AG10803 (cell line): Measurements from ENCODE around the gene CRAT.

Source experiments
- DNase-seq: peaks from one replicate; pipeline ENCODE4 v3.0.0; 2010; ENCODE audit warnings: low read depth
- H3K4me3 ChIP-seq: 2 replicates; pipeline ENCODE4 v1.5.1; 2011; ENCODE audit warnings: mild to moderate bottlenecking, low read length, control low read depth
- CTCF ChIP-seq: conservative IDR thresholded peaks from 2 replicates; pipeline ENCODE4 v1.5.1; 2011; ENCODE audit warnings: mild to moderate bottlenecking, low read length, control low read depth, inconsistent platforms

CRAT gene

GRCh38 chr9:129095908-129096307, 14.7 kb downstream of the CRAT start:
- DNase-seq, result no peak
- H3K4me3 ChIP-seq, result no peak overlapping the region
- TF ChIP-seq CTCF, result no peak

- DNase-seq, result no peak
- no peak overlapping the region for H3K4me3 ChIP-seq
- TF ChIP-seq CTCF, result no peak
Measured at GRCh38 chr9:129095170-129095667, 15.4 kb downstream of the CRAT start.

DNA sequence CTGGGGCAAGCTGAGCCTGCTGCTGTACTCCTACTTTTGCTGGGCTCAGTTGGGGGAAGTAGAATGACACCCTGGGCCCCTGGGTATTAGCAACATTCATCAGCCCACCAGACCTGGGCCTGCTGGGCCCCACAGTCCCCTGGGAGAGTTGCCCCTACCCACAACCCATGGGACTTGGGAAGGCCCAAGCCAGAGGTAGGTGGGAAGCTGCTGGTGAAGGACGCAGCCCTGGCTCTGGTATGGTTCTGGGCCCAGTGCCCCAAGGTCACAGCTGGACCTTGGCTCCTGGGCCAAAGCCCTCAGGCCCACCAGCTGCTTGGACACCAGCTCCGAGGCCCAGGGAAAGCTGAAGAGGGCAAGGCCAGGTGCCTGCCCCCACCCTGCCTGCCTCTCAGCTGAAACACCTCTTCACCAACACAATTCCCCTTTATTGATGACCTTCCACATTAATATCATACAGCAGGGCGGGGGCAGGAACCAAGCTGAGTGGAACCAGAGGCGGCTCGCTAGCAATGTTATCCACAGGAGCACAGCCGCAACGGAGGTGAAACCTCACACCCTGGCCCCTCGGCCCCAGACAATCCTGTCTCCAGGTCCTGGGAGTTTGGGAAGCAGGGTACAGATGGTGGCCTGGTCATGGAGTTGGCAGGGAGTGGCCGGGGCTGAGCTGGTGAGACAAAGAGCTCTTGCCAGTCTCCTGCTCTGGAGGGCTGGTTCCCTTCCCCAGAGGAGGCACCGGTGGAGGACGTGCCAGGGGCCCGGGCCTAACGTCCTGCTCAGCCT, 16.0 kb downstream of the CRAT start:
- H3K4me3 ChIP-seq, result no peak overlapping the region
- no peak for DNase-seq
- TF ChIP-seq CTCF, result no peak

- H3K4me3 ChIP-seq, result no peak overlapping the region
- no peak for DNase-seq
- TF ChIP-seq CTCF, result no peak
Measured at GRCh38 chr9:129093602-129094386, 16.8 kb downstream of the CRAT start.

DNA sequence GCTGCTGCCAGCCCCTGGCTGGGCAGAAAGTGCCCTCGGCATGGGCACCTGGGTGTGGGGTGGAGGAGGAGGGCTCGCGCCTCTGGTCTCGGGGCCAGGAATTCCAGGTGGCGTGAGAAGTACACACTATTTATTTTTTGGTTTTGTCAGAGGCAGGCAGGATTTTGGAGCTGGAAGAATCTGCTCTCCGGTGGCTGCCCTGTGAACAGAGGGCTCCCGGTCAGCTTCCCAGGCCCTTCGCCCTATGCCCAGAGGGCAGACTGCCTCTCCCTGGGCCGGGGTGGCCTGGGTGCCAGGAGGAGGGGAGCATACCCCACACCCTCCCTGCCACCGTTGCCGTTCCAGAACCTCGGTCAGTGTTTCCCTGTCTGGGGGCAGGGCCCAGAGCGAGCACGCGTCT, 21.3 kb downstream of the CRAT start:
- no peak overlapping the region for H3K4me3 ChIP-seq
- TF ChIP-seq CTCF, result no peak
- no peak for DNase-seq

- H3K4me3 ChIP-seq, result no peak overlapping the region
- DNase-seq, result no peak
- no peak for TF ChIP-seq CTCF
Measured at GRCh38 chr9:129084087-129084486, 26.5 kb downstream of the CRAT start.

- DNase-seq, result no peak
- TF ChIP-seq CTCF, result no peak
- peak overlapping the region; percentile 85 for H3K4me3 ChIP-seq
Measured at GRCh38 chr9:129081388-129081904, 29.1 kb downstream of the CRAT start.
